AG04450 (cell line): ENCODE results near the gene ZSWIM6. TPM values are rescaled to one million over a fixed set of nuclear protein-coding genes. Genes with fewer than 3 reads are reported as not detected.

Experiments
- CTCF ChIA-PET: fragments of 300-600, 350-600 bp; formaldehyde crosslinking; extraction: SDS; loops from one replicate; lab custom pipeline; 2022; ENCODE audit warnings: antibody characterized with exemption, inconsistent platforms; lab: Charles Lee
- POLR2A ChIA-PET: fragments of 350-600 bp; formaldehyde crosslinking; extraction: SDS; loops from one replicate; lab custom pipeline; 2021; ENCODE audit warnings: antibody characterized with exemption, inconsistent platforms; lab: Yijun Ruan, JAX
- DNase-seq: peaks from one replicate; pipeline ENCODE4 v3.0.0-alpha.2; 2011; ENCODE audit warnings: low read depth, low spot score
- H3K27ac ChIP-seq: one replicate; pipeline ENCODE4 v1.5.1; 2012; ENCODE audit warnings: low read depth, low read length, control low read depth
- H3K27me3 ChIP-seq: one replicate; pipeline ENCODE4 v1.6.0; 2012; ENCODE audit warnings: low read length; ENCODE audit not compliant: control insufficient read depth, insufficient read depth
- H3K4me3 ChIP-seq: 2 replicates; pipeline ENCODE4 v1.5.1; 2011; ENCODE audit warnings: mild to moderate bottlenecking, low read depth, low read length, control low read depth
- H3K9me3 ChIP-seq: 2 replicates; pipeline ENCODE4 v1.5.1; 2012; ENCODE audit warnings: low read length; ENCODE audit not compliant: control insufficient read depth, insufficient read depth
- polyA plus RNA-seq: library from polyadenylated mRNA; depleted of rRNA; stranded (reverse); fragments of >200 nt; gene quantifications from 2 replicates; pipeline ENCODE4 v1.2.3, GENCODE V29; 2011
- TF ChIP-seq, protein P1 (sequence below): IDR thresholded peaks from 2 replicates; pipeline ENCODE4 v1.5.1; 2011; ENCODE audit warnings: low read depth, low read length, control low read depth, inconsistent platforms

The ZSWIM6 gene
- polyA plus RNA-seq, 1 experiment = 18.9 TPM

DNA sequence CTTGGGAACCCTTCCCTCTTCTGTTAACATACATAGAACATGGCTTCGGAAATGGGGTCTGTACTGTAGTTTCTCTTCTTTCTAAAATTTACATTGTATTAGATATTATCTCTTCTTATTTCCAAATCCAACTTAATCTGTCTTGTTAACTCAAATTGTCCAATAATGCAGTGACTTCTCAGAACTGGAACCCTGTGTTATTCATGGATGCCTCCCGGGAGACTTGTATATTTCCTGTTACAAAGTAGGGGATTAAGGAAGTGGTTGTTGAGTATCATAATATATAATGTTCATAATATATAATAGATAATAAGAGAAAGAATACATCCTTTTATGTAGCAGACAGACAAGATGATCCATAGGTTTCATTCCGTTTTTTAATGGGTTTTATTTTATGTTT lies 128.4 kb downstream of the ZSWIM6 start:
- H3K27ac ChIP-seq = no peak overlapping the region
- ChIA-PET POLR2A (no interaction called here), CTCF (interaction anchor here (0.6 to 0.8 kb wide), 2 partner anchors 112 to 197 kb away, joined by 3 read pairs; no protein-coding TSS in a partner anchor)
- DNase-seq = no peak
- no peaks in the 10 kb centered on the region for H3K9me3 ChIP-seq
- H3K4me3 ChIP-seq = no peak overlapping the region
- TF ChIP-seq, protein P1, sequence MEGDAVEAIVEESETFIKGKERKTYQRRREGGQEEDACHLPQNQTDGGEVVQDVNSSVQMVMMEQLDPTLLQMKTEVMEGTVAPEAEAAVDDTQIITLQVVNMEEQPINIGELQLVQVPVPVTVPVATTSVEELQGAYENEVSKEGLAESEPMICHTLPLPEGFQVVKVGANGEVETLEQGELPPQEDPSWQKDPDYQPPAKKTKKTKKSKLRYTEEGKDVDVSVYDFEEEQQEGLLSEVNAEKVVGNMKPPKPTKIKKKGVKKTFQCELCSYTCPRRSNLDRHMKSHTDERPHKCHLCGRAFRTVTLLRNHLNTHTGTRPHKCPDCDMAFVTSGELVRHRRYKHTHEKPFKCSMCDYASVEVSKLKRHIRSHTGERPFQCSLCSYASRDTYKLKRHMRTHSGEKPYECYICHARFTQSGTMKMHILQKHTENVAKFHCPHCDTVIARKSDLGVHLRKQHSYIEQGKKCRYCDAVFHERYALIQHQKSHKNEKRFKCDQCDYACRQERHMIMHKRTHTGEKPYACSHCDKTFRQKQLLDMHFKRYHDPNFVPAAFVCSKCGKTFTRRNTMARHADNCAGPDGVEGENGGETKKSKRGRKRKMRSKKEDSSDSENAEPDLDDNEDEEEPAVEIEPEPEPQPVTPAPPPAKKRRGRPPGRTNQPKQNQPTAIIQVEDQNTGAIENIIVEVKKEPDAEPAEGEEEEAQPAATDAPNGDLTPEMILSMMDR = no peak
- H3K27me3 ChIP-seq = no peaks in the 10 kb centered on the region

DNA sequence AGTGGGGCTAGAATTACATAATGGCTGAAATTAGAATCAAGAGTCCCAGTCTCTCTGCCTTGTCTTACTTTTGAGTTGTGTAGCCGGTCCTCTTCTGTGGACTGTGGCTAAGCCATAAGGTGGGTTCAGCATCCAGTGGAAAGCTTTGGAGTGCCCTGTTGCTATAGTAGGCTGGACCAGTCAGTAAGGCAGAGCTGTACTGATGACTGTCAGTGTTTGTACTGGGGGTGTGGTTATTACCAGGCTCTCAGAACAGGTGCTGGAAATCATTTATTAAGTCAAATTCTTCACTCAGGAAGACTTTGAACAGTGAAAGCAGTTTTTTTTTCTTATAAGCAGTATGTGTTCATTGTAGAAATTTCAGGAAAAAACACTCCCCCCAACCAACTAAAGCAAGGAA lies 129.4 kb downstream of the ZSWIM6 start:
- Histone ChIP-seq H3K4me3 (no peak overlapping the region), H3K27ac (no peak overlapping the region), H3K27me3 (no peaks in the 10 kb centered on the region), H3K9me3 (no peaks in the 10 kb centered on the region)
- ChIA-PET POLR2A (no interaction called here), CTCF (interaction anchor here (1.1 kb wide), 1 partner anchor 197 kb away, joined by 3 read pairs; no protein-coding TSS in a partner anchor)
- DNase-seq = no peak
- TF ChIP-seq, protein P1 = no peak

DNA sequence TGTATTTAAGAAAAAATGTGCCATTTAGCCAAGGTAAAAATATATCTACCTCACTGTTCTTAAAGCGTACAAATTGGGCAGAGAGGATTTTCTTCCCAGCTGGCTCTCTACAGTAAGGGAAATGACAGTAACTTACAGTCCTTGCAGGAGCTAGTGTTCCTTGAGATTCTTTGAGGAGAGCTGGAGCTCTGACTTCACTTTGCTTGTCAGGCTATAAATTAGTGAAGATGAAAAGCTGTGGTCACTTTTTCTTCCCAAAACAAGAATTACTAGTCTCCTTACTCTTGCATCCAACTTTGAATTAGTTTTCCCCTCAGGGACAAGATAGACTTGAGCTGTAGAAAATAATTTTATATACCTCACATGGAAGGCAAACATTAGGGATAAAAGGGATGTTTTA lies 129.9 kb downstream of the ZSWIM6 start:
- Histone ChIP-seq H3K4me3 (no peak overlapping the region), H3K27me3 (no peaks in the 10 kb centered on the region), H3K27ac (no peak overlapping the region), H3K9me3 (no peaks in the 10 kb centered on the region)
- no peak for DNase-seq
- ChIA-PET CTCF (interaction anchor here (1.1 to 1.7 kb wide), 2 partner anchors 197 to 407 kb away, joined by 3 to 9 read pairs; no protein-coding TSS in a partner anchor), POLR2A (interaction anchor here (0.9 kb wide), 1 partner anchor 130 kb away, joined by 3 read pairs; no protein-coding TSS in a partner anchor)
- TF ChIP-seq, protein P1 = no peak

DNA sequence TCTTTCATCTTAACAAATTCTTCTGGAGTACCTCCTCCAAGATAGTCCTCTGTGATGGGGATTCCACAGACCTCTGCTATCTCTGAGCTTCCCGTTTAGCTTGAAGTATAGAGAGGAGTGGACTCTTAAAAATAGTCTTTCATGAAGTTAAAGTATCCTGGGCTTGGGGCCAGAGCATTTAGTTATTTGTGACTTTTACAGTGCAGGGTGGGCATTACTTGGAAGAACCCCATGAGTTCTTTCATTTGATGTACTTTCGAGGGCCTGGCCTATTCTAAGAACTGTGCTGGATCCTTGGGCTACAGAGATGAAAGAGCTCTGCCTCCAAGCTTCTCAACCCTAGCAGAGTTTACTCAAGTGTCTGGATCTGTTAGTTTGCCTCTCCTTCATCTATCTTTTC lies 131.5 kb downstream of the ZSWIM6 start:
- Histone ChIP-seq H3K4me3 (no peak overlapping the region), H3K9me3 (no peaks in the 10 kb centered on the region), H3K27me3 (no peaks in the 10 kb centered on the region), H3K27ac (no peak overlapping the region)
- ChIA-PET CTCF (interaction anchor here (0.6 to 1.7 kb wide), 2 partner anchors 187 to 408 kb away, joined by 3 to 9 read pairs; no protein-coding TSS in a partner anchor), POLR2A (interaction anchor here (0.6 kb wide), 1 partner anchor 100 kb away, joined by 3 read pairs; no protein-coding TSS in a partner anchor)
- TF ChIP-seq, protein P1 = no peak
- DNase-seq = no peak

DNA sequence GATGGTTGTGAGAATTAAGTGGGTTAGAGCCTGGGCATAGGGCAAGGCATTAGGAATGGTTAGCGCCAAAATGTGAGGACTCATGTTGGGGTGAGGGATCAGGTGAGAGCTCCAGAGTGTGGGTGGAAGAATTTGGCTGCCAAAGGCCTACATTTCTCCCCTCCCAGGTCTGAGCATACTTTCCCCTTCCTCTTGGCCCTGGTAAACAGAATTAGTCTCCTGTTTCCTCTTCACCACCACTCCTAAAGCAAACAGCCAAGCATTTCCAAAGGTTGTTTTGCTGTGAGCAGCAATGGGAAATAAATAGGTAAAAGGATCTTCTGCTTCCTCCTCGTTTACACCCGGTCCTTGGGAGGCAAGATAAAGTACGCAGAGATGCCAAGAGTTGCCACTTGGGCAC lies 132.5 kb downstream of the ZSWIM6 start:
- ChIA-PET CTCF (no interaction called here), POLR2A (interaction anchor here (0.6 kb wide), 1 partner anchor 101 kb away, joined by 3 read pairs; no protein-coding TSS in a partner anchor)
- H3K27me3 ChIP-seq = no peaks in the 10 kb centered on the region
- TF ChIP-seq, protein P1 = no peak
- H3K4me3 ChIP-seq = no peak overlapping the region
- DNase-seq = no peak
- H3K27ac ChIP-seq = no peak overlapping the region
- H3K9me3 ChIP-seq = no peaks in the 10 kb centered on the region
